Stimulated activated CD8-positive, alpha-beta memory T cell treated with anti-CD3 and anti-CD28 coated beads, Interleukin-2, amount 100 ng/mL, for 48 hours (primary cell): ENCODE results near the gene AGPAT4.
"Not testable (repeated sequence)": the region's sequence is repeated elsewhere in the genome, so short reads cannot be mapped to it uniquely, and the experiment has no call there.

Experiments
- DNase-seq, 2 donors: peaks; one replicate each; pipeline ENCODE4 v3.0.0-alpha.2; 2020; ENCODE audit warnings: low read depth in 2 of 2

Gene AGPAT4

DNA sequence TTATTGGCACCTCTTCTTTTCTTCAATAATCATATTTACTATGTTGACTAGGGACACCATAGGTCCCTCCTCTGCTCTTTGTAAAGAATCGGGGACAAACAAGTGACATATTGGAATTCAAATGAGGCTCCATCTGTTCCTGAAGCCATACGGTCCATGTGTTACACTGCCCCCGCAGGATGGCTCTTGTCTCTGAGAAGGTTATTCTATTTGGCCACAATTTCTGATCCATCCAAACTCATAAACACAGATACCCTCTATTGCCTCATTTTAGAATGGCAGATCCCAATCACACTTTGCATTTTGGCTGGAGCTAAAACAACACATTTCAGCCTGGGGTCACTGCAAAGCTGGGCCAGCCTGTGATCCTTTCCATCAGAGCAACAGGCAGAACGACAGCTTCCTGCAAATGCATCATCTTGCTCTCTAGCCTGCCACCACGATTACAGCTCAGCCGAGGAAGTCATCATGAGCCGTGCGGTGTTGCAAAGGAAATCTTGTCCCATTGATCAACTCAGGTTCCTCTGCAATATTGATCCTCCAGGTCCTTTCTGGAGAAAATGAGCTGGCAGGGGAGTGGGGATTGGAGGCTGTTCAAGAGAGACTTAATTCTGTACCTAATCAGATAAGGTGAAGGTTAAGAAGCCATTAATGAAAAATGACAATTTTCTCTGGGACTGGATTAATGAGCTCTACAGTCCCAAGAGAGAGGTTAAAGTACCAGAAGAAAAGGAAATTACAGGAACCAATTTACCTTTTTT is 73.1 kb downstream of the AGPAT4 start:
- DNase-seq: no peak

DNA sequence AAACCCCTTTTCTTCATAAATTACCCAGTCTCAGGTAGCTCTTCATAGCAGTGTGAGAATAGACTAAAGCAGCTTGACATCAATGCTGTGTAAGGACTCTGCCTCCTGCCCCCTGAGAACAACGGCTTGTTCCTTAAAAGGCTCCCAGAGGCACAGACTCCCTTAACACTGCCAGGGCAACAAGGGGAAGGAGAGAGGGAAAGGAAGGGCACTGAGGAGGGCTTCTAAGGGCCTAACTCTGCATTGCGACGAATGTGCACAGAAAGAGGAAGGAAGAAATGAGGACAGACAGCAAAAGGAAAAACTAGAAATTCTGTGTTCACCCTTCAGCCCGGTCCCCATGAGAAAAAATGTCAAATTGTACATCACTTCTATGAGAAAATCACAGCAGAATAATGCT is 74.0 kb downstream of the AGPAT4 start:
- DNase-seq: no peak

DNA sequence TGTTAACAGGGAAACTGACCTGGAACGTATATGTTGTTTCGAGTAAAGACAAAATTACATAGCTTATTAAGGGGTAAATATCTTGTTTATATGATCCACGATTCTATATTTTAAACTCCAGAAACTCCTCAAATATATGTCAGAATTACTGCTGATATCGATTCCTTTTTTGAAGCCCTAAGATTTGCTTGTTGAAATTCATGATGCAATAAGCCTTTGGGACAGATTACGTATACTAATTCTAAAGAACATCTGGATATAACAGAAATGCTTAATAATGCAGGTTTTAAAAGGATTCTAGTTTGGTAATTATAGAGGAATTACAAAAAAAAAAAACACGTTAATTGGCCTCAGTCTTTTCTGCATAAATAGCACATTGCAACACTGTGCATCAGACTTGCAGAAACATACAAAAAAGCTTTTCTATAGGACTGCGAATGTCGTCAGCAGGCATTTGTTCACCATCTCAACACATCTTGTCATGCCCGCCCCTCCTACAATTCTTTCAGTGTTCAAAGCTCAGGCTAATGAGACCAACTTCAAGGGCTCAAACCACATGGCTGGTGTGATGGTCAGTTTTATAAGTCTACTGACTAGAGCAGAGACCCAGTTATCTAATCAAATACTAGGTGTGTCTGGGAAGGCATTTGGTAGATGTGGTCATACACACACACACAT is 74.9 kb downstream of the AGPAT4 start:
- DNase-seq: no peak

DNA sequence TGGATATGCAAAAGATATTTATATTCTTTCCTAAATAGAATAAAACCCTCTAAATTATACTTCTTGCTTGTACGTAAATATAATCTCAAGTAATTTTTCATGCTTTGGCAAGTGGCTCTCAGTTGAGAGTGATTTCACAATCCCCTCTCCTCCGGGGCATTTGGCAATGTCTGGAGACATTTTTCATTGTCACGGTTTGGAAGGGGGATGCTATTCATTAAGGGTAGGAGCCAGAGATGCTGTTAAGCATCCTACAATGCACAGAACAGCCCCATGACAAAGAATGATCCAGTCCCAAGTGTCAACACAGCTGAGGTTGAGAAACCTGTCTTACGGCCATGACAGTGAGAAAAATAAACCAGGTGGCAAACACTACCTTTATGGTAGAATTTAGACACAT is 75.7 kb downstream of the AGPAT4 start:
- DNase-seq: no peak

DNA sequence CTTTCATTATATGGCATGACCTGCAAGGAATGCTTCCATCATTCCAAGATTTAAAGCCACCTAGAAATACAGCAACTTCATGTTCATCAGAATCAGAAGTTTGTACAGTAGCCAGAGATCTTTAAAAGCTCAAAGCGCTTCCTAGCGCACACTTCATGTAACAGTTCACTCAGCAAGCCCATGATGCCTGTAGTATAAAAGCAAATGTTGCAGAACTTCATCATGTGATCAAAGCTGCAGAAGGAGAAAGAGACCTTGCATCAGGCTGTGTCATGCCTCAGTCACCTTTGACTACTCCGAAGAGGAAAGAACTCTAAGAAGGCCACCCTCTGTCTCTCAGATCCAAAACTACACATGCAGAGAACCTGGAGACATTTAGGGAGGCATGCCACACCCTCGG is 78.5 kb downstream of the AGPAT4 start:
- no peak for DNase-seq

DNA sequence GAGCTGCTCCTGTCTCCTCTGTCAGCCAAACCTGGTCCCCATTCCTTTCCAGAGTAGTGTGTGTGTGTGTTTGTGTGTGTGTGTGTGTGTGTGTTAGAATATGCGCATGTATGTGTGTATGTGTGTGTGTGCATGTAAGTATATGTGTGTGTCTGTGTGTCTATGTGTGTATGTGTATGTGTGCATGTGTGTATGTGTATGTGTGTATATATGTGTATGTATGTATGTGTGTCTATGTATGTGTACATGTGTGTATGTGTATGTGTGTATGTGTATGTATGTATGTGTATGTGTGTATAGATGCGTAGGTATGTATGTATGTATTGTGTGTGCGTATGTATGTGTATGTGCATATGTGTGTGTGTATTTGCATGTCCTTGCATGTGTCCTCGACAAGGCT is 79.5 kb downstream of the AGPAT4 start:
- no peak for DNase-seq

DNA sequence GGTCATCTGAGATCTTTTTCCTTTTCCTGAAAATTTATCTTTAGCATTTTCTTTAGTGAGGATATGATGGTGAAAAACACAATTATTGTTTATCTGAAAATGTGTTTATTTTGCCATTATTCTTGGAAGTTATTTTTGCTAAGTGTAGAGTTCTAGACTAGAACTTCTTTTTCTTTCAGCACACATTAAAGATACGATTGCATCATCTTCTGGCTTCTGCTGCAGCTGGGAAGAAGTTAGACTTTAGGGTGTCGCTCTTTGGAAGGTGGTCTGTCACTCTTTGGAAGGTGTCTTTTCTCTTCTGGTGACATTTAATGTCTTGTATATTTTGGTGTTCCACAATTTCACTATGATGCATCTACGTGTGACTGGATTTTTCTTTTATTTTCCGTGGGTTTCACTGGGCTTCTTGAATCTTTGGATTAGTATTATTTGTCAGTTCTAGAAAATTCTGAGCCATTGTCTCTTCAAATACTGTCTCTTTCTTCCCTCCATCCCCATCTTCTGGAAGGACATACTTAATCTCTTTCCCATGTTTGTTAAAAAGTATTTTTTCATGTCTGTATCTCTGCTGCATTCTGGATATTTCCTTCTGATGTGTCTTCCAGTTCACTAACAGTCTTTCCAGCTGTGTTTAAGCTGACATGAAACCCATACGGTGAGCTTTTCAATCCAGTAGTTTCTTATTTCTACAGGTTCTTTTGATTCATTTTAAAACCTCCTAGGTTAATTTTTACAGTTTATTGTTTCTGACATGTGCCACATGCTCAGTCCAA is 81.0 kb downstream of the AGPAT4 start:
- DNase-seq: no peak

DNA sequence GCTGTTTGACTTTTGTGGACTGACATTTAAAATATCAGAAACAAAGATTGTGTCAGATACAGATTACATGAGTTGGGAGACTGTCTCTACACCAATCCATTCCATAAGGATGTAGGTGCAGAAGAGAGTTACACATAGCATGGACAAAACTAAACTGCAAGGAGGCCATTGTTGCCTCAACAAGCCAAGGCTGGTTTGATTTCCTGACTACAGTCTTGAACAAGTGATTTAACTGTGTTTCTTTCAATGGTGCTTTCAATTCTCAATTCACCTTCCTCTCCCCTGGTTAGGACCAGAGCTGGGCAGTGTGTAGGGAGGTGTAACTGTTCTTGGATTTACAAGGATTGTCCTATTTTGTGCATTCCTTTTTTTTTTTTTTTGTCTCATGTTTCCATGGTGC is 82.2 kb downstream of the AGPAT4 start:
- DNase-seq: no peak

DNA sequence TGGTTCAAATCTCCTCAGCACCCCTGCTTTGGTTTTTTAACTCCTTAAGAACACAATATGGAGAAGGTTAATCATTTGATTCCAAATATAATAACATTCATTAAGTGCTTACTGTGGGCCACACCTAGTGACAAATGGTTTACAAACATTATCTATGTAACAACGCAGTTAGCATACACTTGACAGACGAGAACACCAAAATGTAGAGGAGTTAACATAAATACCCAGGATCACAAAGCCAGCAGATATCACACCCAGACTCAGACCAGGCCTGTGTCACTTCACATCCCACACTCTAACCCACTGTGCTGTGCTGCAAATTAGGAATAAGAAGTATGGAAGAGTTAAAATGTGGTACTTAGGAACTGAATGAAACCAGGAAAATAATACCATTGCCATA is 82.9 kb downstream of the AGPAT4 start:
- DNase-seq: no peak

DNA sequence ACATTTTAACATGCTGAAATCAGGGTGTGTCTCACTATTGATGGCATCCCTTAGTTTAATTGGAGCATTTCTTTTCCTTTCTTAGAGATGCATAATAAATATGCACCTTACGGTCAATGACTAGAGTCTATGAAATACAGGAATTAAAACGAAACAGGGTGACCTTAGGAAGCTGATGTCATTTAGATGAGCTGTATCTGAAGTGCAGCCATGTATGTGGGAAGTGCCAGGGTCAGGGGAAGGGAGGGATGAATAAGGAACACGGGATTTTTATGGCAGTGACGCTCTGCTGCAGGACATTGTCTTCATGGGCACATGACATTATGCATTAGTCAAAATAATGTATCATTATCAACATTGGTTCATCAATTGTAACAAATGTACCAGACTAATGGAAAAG is 84.0 kb downstream of the AGPAT4 start:
- no peak for DNase-seq

DNA sequence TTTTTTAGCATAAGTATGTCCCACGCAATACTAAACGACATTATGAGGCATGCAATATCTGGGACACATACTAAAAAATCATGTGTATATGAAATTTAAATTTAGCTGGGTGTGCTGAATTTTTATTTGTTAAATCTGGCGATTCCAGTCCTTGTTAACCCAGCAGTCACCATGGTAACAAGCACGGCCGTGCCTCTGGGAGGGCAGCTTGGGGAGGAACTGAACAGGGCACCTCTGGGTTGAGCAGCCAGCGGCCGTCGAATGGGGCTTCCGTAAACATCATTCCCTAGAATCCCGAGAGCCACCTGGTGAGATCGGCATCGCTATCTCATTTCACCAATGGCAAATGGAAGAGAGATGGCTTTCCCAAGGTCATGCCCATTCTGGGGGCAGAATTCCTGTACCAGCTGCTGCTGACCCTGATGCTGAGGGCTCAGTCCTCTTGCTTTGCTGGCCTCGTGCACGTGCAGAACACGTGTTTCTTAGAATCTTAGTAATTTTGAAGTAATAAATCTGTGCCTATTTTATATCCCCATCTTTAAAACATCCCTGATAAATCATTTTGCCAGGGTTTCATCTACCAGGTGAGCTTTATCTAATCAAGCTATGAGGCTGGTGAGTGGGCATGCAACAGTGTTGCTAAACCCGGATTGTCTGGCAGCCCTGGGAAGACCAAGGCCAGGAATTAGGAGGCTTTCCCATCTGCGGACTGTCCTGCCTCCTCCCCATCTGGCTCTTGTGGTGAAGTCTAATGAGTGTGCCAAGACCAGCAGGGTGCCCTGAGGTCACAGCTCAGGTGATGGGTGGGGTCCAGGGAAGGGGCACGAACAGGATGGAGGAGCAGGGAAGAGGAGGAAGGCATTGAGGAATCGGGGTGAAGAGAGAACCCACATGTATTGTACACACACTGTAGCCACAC is 85.1 kb downstream of the AGPAT4 start:
- no peak for DNase-seq

DNA sequence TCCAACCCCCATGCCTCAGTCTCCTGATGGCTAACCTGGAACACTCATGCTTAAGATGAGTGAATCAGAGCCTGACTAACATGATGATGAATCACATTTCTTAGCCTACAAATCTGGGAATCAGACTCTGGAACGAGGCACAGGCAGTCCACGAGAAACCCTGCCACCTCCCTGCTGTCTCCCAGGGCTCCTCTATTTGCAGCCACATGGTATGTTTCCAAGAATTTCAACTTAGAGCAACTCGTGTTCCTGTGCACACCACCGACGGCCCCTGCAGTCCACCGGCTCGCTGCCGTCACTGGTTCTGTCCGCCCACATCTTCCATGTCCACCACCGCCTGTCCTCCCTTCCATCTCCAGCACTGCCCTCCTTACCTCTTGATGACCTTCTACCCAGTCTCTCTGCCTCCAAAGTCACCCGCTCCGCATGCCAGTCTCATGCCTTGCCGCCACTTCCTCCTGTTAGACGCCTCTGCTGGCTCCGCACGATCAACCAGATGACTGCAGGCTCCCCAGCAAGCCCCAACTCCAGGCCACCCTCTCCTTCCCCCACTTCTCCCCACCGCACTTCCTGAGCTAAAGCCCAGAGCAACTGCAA is 87.6 kb downstream of the AGPAT4 start:
- DNase-seq: no peak

DNA sequence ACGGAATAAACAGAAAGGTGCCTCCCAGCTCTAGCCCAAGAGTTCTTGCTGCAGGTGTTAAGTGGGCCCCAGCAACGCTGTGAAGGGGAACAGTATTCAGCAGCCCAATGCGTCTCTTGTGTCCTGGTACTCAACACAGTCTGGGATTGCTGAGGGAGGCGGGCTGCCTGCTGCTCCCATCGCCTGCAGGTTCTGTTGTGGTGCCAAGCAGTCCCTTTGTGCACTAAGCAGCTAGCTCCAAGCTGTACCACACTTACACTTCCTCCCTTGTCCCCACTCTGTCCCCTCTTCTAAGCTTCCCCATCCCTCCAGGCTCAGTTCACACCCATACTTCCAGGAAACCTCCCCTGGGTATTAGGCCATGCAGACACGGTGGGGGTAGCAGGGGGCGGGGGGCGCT is 92.7 kb downstream of the AGPAT4 start:
- no peak for DNase-seq

DNA sequence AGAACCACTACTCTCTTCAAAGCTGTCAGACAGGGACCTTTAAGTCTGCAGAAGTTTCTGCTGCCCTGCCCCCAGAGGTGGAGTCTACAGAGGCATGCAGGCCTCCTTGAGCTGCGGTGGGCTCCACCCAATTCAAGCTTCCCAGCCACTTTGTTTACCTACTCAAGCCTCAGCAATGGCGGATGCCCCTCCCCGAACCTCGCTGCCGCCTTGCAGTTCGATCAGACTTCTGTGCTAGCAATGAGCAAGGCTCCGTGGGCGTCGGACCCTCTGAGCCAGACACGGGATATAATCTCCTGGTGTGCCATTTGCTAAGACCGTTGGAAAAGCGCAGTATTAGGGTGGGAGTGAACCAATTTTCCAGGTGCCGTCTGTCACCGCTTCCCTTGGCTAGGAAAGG is 95.7 kb downstream of the AGPAT4 start:
- DNase-seq: not testable (repeated sequence)

DNA sequence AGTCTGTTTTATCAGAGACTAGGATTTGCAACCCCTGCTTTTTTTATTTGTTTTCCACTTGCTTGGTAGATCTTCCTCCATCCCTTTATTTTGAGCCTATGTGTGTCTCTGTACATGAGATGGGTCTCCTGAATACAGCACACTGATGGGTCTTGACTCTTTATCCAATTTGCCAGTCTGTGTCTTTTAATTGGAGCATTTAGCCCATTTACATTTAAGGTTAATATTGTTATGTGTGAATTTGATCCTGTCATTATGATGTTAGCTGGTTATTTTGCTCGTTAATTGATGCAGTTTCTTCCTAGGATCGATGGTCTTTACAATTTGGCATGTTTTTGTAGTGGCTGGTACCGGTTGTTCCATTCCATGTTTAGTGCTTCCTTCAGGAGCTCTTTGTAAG is 97.4 kb downstream of the AGPAT4 start:
- DNase-seq: not testable (repeated sequence)

DNA sequence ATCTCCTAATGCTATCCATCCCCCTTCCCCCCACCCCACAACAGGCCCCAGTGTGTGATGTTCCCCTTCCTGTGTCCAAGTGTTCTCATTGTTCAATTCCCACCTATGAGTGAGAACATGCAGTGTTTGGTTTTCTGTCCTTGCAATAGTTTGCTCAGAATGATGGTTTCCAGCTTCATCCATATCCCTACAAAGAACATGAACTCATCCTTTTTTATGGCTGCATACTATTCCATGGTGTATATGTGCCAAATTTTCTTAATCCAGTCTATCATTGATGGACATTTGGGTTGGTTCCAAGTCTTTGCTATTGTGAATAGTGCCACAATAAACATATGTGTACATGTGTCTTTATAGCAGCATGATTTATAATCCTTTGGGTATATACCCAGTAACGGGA is 101.1 kb downstream of the AGPAT4 start:
- not testable (repeated sequence) for DNase-seq

DNA sequence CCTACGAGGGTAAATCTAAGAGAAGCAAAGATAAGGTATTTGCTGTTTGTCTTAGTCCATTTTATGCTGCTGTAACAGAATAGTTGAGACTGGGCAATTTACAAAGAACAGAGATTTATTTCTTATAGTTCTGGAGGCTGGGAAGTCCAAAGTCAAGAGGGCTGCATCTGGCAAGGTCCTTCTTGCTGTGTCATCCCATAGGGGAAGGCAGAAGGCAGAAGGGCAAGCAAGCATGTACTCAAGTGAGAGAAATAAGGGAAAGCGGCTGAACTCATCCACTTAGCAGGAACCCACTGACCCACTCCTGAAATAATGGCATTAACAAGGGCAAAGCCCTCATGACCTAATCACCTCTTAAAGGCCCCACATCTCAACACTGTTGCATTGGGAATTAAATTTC is 102.7 kb downstream of the AGPAT4 start:
- DNase-seq: no peak

DNA sequence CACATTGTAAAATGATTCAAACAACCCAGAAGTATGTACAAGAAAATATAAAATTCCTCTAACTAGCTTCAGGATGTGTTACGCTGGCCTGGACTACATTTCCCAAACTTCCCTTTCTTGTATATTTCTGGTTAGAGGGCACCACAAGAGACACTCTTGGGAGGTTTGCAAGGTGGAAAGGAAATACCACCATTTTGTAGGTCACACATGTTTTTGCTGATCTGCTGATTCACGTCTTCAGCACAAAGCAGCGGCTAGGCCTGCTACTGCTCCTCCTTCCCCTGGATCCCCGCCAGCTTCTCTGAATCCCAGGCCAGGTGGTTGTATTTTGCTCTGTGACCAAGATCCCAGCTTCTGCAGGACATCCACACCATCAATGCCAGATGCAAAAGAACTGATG is 104.2 kb downstream of the AGPAT4 start:
- no peak for DNase-seq

DNA sequence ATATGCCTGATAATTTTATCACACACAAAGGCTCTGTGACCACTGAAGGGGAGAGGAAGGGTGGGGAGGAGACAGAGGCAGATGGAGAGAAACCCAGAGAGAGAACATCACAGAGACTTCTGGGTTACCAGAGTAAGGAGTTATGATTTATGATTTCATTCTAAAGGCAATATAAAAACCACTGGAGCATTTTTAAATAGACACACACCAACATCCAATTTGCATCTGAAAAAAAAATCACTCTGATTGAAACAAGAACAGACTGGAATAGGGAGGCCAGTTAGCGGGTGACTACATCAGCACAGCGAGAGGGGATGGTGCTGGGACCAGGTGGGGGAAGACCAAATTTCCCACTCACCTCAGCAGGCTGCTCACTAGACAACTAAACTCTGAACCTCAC is 104.8 kb downstream of the AGPAT4 start:
- no peak for DNase-seq

DNA sequence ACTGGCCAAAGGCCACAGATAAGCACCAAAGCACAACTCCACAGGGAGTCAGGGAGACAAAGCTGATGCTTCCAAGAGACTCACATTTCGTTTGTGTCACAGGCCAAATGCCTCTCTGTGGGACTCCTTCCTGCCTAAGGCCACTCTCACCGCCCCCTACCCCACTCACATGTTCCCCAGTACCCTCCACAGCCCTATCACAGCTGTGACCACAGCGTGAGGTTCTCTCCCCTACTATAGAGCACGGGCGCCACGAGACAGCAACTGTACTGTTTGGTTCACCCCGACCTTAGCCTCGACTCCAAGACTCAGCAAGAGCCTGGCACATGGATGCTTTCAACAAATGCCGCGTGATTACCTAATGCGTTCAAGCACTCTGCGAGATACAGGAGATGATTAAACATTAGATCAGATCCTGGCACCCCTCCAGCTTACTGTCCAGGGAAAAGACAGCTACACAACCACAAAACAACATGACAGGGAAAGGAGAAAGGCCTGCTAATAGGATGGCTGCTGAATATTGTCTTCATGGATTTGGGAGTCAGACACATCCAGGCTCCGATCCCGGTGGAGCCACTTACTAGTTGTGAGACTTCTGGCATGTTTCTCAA is 105.5 kb downstream of the AGPAT4 start:
- no peak for DNase-seq

DNA sequence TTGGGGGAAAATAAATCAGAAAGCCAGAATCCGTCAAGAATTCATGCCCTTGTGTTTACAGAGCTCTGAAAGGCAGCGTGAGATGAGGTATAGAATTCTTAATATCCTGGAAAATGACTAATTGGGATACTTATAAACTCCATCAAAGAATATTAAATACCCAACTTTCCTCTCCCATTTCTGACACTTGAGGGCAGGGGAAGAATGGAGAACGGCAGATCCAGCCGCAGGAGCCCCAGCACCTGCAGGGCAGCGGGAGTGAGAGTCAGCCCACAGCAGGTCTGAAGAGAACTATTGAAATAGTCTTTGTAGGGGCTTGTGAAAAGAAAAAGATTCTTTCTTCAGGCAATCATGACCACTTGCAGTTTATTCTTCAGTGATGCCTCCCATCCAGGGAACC is 107.2 kb downstream of the AGPAT4 start:
- DNase-seq: no peak
